ENCODE data around the gene POTEE. TPM values are rescaled to one million over a fixed set of nuclear protein-coding genes. Genes with fewer than 3 reads are reported as not detected.
"Not testable (repeated sequence)": the region's sequence is repeated elsewhere in the genome, so short reads cannot be mapped to it uniquely, and the experiment has no call there.

The POTEE gene
- total RNA-seq = not detected

GRCh38 chr2:131209030-131209772 is at the start of gene POTEE:
TSS of gene POTEE (plus strand) at chr2:131209536. CDS start at chr2:131218403, 8,867 bp downstream.
- not testable (repeated sequence) for H3K27ac ChIP-seq; H3K4me3 ChIP-seq; H3K27me3 ChIP-seq; H3K4me1 ChIP-seq; DNase-seq (ENCODE audit: low spot score in 2 of 2); H3K9me3 ChIP-seq; H3K36me3 ChIP-seq
- WGBS, 2 donors = 91 to 96% methylated on average over 29 to 33 of the region's 33 CpGs

GRCh38 chr2:131165562-131165961 is 43.8 kb upstream of the POTEE start:
- WGBS, 2 donors = 94 to 96% methylated on average over 5 of the region's 5 CpGs
- not testable (repeated sequence) for DNase-seq (ENCODE audit: low spot score in 2 of 2)

GRCh38 chr2:131168538-131168937 is 40.8 kb upstream of the POTEE start:
- TF ChIP-seq POLR2A (IDR thresholded peaks at IDR 0.05) = no peak
- no peak for TF ChIP-seq EP300 (IDR thresholded peaks at IDR 0.05)
- no peak for TF ChIP-seq CTCF (IDR thresholded peaks at IDR 0.05)

More at GRCh38 chr2:131165562-131165961, 43.8 kb upstream of the POTEE start:
- not testable (repeated sequence) for H3K36me3 ChIP-seq, H3K27ac ChIP-seq, H3K4me1 ChIP-seq, H3K27me3 ChIP-seq, H3K9me3 ChIP-seq, H3K4me3 ChIP-seq

GRCh38 chr2:131178050-131178449 is 31.3 kb upstream of the POTEE start:
- not testable (repeated sequence) for H3K4me1 ChIP-seq; H3K4me3 ChIP-seq; DNase-seq (ENCODE audit: low spot score in 2 of 2); H3K27me3 ChIP-seq; H3K36me3 ChIP-seq; H3K9me3 ChIP-seq; H3K27ac ChIP-seq
- 84 to 92% methylated on average over 10 of the region's 10 CpGs for WGBS, 2 donors

More at GRCh38 chr2:131168538-131168937, 40.8 kb upstream of the POTEE start:
- H3K9me3 ChIP-seq = no peaks in the 10 kb centered on the region
- no peak overlapping the region for H3K4me3 ChIP-seq
- no peak overlapping the region for H3K27ac ChIP-seq
- no peaks in the 10 kb centered on the region for H3K4me1 ChIP-seq
- no peak for DNase-seq (ENCODE audit: low spot score in 2 of 2)
- H3K36me3 ChIP-seq = no peaks in the 10 kb centered on the region
- 89 to 91% methylated on average over 5 of the region's 5 CpGs for WGBS, 2 donors
- H3K27me3 ChIP-seq = no peaks in the 10 kb centered on the region

- not testable (repeated sequence) for H3K36me3 ChIP-seq; H3K4me1 ChIP-seq; H3K9me3 ChIP-seq; H3K27ac ChIP-seq; DNase-seq (ENCODE audit: low spot score in 2 of 2); H3K27me3 ChIP-seq; H3K4me3 ChIP-seq
- WGBS, 2 donors = 84 to 86% methylated on average over 15 of the region's 15 CpGs
Measured at GRCh38 chr2:131178721-131179418, 30.5 kb upstream of the POTEE start.

- H3K4me1 ChIP-seq, H3K27ac ChIP-seq: not testable (repeated sequence)
- 67 to 72% methylated on average over 4 of the region's 4 CpGs for WGBS, 2 donors
Measured at GRCh38 chr2:131181451-131181850, 27.9 kb upstream of the POTEE start.

GRCh38 chr2:131193421-131193820 is 15.9 kb upstream of the POTEE start:
- DNase-seq (ENCODE audit: low spot score in 2 of 2); H3K27me3 ChIP-seq; H3K27ac ChIP-seq; H3K9me3 ChIP-seq; H3K4me3 ChIP-seq; H3K36me3 ChIP-seq; H3K4me1 ChIP-seq: not testable (repeated sequence)
- 27 to 37% methylated on average over 3 of the region's 3 CpGs for WGBS, 2 donors

More at GRCh38 chr2:131181451-131181850, 27.9 kb upstream of the POTEE start:
- H3K4me3 ChIP-seq; DNase-seq (ENCODE audit: low spot score in 2 of 2); H3K9me3 ChIP-seq; H3K27me3 ChIP-seq; H3K36me3 ChIP-seq: not testable (repeated sequence)

GRCh38 chr2:131196186-131196585 is 13.2 kb upstream of the POTEE start:
- not testable (repeated sequence) for H3K4me3 ChIP-seq; DNase-seq (ENCODE audit: low spot score in 2 of 2); H3K9me3 ChIP-seq; H3K36me3 ChIP-seq; H3K27me3 ChIP-seq; H3K27ac ChIP-seq; H3K4me1 ChIP-seq
- WGBS, 2 donors = 59 to 63% methylated on average over 2 of the region's 2 CpGs
